Brain pericyte (primary cell): ENCODE measurements around the gene CABP5.
A peak's percentile ranks its signal among the peaks of the same experiment; 100 is the strongest.
"Not testable (repeated sequence)": the region's sequence is repeated elsewhere in the genome, so short reads cannot be mapped to it uniquely, and the experiment has no call there.

Experiments
- DNase-seq: peaks from one replicate; pipeline ENCODE4 v3.0.0-alpha.2; 2012; ENCODE audit warnings: low read depth, low spot score

CABP5 gene

DNA sequence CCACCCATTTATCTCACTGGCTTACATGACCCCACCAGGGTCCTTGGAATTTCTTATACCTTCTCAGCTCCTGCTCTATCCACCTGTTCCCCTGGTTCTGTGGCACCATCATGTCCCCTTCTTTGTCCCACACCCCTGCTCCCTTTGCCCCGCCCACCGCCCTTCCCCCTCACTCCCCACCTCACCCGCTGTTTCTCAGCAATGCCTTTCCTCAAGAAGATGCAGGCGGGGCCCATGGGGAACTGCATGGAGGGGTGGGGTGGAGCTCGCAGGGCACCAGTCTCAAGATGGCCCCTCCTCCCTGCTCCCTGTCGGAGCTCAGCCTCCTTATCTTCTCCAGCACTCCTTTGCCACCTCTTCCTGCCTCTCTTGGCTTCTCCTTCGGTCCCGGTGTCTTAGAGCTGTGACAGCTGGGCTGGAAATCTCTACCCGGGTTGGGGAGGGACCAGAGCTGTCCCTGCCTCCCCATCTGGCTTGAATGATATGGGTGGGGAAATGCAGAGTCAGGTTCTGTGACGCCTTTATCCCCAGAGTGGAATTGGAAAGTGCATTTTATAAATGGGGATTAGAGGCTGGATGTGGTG lies at the start of gene CABP5:
Gene CABP5, minus strand, starts transcription at position 405 of the 584 bp plus-strand sequence. Its CDS starts 157 bp downstream, at position 248.
- DNase-seq, result no peak

GRCh38 chr19:48091111-48091718 lies 47.3 kb upstream of the CABP5 start:
- peak; percentile 67 for DNase-seq

DNA sequence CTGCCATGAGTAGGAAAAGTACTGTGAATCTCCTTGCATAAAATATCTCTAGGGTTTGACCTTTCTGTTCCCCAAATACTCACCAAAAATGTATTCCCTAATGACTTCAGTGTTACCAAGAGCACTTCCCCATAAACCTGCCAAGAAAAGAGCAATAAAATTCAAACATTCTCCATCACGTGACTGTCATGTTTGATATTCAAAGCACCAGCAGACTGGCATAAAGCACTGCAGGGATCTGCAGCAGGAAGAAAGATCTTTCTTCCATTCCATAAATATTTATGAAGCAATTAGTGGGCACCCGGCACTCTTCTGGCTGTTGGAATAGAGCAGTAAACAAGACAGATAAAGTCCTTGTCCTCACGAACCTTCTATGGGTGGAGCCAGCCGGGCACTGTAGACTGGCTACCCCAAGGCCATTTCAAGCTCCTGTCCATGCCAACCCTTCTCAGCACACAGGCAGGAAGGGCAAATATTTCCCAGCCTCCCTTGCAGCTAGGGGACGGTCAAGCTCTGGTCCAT lies 46.5 kb upstream of the CABP5 start:
- no peak for DNase-seq

DNA sequence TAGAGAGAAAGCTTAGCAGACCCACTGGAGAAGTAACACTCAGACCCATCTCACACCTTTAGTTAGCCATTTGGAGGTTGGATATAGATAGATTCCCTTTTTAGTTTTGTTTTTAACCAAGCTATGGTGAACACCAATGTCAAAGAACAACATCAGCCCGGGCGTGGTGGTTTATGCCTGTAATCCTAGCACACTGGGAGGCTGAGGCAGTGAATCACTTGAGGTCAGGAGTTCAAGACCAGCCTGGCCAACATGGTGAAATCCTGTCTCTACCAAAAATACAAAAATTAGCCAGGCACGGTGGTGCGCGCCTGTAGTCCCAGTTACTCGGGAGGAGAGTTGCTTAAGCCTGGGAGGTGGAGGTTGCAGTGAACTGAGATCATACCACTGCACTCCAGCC lies 45.1 kb upstream of the CABP5 start:
- DNase-seq, result not testable (repeated sequence)

DNA sequence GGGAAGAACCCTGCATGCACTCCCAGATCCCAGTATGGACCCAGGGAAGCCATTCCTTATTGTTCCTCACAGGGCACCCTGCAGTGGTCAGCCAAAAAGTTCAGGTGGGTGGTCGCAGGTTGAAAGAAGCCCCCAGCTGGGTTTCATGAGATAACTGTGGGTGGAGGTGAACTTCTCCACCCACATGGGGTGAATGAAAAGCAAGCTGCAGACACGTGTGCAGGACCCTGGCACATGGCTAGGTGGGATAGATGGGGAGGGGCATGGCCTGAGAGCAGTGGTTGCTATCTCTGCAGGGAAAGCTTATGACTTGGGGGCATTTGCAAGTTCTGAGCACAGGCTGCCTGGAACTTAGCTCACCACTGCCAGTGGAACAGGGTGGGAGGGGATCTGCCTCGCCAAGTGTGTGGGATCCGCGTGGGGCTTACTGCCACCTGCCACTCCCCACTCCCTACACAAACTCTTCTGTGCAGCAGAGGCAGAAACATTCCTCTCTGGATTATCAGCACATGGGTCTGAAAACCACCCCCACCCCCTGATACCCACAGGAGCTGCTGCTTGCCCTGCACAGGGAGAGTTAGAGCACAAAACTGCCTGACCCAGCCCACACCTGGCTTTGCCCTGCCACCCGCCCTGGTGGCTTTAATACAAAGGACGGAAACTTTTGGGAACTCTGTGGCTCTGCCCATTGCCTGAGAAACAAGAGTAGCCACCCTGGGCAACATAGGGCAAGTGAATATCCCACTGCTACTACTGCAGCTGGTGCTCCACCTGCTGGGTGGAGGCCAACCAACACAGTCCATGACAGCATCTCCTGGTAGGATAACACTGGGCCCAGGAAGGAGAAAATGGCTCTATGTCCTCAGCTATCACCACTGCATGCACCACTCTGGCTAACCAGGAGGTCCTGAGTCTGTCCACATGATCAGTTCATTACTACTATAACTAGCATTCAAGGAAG lies 42.3 kb upstream of the CABP5 start:
- DNase-seq, result no peak

DNA sequence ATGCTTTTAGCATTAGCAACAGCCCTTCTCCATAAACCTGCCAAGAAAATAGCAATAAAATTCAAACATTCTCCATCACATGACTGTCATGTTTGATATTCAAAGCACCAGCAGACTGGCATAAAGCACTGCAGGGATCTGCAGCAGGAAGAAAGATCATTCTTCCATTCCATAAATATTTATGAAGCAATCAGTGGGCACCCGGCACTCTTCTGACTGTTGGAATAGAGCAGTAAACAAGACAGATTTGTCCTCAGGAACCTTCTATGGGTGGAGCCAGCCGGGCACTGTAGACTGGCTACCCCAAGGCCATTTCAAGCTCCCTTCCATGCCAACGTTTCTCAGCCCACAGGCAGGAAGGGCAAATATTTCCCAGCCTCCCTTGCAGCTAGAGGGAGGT lies 41.2 kb upstream of the CABP5 start:
- no peak for DNase-seq

DNA sequence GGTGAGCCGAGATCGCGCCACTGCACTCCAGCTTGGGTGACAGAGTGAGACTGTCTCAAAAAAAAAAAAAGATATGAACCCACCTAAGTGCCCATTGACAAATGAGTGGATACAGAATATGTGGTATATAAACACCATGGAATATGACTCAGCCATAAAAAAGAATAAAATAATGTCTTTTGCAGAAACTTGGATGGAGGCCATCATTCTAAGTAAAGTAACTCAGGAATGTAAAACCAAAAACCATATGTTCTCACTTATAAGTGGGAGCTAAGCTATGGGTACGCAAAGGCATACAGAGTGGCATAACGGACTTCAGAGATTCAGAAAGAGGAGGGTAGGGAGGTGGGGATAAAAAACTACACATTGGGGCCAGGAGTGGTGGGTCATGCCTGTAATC lies 37.2 kb upstream of the CABP5 start:
- DNase-seq, result no peak

DNA sequence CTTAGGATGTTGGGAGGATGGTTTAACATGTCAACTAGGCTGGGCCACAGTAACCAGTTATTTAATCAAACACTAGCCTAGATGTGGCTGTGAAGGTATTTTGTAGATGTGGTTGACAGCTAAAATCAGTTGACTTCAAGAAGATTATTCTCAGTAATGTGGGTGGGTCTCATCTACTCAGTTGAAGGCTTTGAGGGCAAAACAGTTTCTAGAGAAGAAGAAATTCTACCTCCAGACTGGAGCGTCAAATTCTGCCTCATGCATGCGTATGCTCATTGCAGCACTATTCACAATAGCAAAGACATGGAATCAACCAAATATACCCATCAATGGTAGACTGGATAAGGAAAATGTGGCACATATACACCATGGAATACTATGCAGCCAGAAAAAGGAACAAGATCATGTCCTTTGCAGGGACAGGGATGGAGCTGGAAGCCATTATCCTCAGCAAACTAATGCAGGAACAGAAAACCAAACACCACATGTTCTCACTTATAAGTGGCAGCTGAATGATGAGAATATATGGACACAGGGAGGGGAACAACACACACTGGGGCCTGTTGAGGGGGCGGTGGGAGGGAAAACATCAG lies 26.4 kb upstream of the CABP5 start:
- not testable (repeated sequence) for DNase-seq

DNA sequence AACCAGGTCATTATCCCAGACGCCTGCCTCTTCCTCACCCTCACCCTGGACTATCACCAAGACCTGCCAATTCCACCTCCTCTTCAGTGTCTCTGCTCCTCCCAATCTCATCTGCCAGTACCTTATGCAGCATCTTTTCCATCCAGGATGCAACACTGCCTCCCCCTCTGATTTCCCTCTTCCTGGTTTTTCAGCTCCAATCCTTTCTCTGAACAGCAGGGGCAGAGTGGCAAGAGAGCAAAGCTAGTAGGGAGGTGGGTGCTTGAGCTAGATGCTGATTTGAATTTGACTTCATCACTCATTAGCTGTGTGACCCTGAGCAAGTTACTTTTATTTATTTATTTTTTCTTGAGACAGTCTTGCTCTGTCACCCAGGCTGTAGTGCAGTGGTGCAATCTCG lies 25.6 kb upstream of the CABP5 start:
- no peak for DNase-seq

DNA sequence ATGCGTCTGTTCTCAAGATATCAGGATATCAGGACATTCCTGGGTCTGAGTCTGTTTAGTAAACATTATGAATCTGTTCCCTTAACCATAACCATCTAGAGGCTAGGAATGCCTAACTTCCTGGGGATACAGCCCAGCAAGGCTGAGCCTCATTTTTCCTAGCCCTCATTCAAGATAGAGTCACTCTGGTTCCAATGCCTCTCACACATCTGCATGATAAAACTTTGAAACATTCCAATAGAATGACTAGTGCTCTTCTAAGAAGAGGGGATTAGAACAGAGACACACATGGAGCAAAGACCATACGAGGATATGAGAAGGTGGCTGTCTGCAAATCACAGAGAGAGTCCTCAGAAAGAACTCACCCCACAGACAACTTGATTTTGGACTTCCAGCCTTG lies 20.6 kb upstream of the CABP5 start:
- DNase-seq, result no peak

- no peak for DNase-seq
Measured at GRCh38 chr19:48061401-48062344, 17.8 kb upstream of the CABP5 start.

- DNase-seq, result no peak
Measured at GRCh38 chr19:48060381-48060780, 16.5 kb upstream of the CABP5 start.

DNA sequence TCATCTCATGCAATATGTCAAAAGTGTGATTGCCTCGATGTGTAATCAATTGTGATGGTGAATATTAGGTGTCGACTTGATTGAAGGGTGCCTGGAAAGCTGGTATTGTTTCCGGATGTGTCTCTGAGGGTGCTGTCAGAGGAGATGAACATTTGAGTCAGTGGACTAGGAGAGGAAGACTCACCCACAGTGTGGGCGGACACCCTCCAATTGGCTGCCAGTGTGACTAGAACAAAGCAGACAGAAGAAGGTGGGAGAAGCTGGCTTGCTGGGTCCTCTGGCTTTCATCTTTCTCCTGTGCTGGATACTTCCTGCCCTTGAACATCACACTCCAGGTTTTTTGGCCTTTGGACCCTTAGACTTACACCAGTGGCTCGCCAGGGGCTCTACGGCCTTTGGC lies 15.5 kb upstream of the CABP5 start:
- no peak for DNase-seq

- no peak for DNase-seq
Measured at GRCh38 chr19:48053856-48054255, 10.0 kb upstream of the CABP5 start.

GRCh38 chr19:48053076-48053475 lies 9.2 kb upstream of the CABP5 start:
- DNase-seq, result no peak

GRCh38 chr19:48051335-48052033 lies 7.6 kb upstream of the CABP5 start:
- no peak for DNase-seq

DNA sequence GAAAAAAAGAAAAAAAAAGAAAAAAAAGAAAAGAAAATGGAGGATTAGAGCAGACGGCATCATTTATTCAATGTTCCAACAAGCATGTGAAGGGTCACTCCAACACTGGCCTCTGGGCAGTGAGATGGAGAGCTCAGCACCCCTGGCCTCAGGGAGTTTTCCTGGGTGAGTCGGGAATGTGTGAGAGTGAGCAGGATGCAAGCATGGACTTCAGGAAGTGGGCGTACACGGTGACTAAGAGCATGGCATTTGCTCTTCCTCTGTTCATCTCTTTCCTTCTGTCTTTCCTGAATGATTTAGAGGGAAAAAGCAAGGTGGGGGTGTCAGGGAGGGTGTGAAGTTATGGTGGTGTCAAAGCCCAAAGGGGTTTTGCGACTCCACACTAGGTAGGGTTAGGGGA lies 682 bp upstream of the CABP5 start:
- DNase-seq, result no peak

GRCh38 chr19:48041877-48042580 lies 1.9 kb downstream of the CABP5 start:
- no peak for DNase-seq

GRCh38 chr19:48036765-48037164 lies 7.1 kb downstream of the CABP5 start:
- DNase-seq, result no peak

DNA sequence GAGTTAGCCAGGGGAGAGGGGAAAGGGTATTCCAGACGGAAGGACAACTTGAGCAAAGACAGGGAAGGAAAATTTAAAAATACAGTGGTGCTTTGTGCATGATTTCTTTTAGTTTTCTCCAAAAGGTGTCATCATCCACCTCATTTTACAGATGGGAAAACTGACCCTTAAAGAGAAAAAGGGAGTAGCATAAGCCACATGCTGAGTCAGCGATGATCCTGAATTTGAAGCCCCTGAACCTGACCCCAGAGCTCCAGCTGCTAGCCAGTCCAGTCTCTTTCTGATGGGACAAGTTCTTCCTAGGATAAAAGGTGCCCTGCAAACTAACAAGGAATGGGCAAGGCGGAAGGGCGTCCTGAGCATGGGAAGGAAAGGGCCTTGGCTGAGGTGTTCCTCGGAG lies 10.3 kb downstream of the CABP5 start:
- DNase-seq, result no peak
